Heart left ventricle (tissue), 16 donors: ENCODE results near the gene TCEANC2. TPM values are rescaled to one million over a fixed set of nuclear protein-coding genes. Genes with fewer than 3 reads are reported as not detected.
"Not testable (repeated sequence)": the region's sequence is repeated elsewhere in the genome, so short reads cannot be mapped to it uniquely, and the experiment has no call there.

Experiments
- ATAC-seq, 4 donors: fragments of 200-7000 bp; cut with Tn5 transposase; one replicate each; pipeline ENCODE4 v1.9.1; 2020 to 2022; ENCODE audit warnings: moderate library complexity in 4 of 4, mild to moderate bottlenecking in 3 of 4, moderate number of reproducible peaks in 1 of 4
- DNase-seq, 5 donors: peaks; one replicate each; pipeline ENCODE4 v3.0.0-alpha.2; 2020
- H3K27ac ChIP-seq, 12 donors: fragments of 200-600 bp; sonication (generic) in 4 of 12; one replicate each; pipeline versions ENCODE4 v1.5.0 to v1.8.0; 2016 to 2022; ENCODE audit warnings: mild to moderate bottlenecking in 2 of 12
- H3K27me3 ChIP-seq, 9 donors: fragments of 200-600 bp; sonication (generic) in 2 of 9; one replicate each; pipeline versions ENCODE4 v1.5.1 to v1.8.0; 2016 to 2022; ENCODE audit warnings: mild to moderate bottlenecking in 3 of 9
- H3K36me3 ChIP-seq, 9 donors: fragments of 200-600 bp; sonication (generic) in 2 of 9; one replicate each; pipeline versions ENCODE4 v1.5.0 to v1.8.0; 2018 to 2022; ENCODE audit warnings: mild to moderate bottlenecking in 2 of 9
- H3K4me1 ChIP-seq, 12 donors: fragments of 200-600 bp; sonication (generic) in 4 of 12; one replicate each; pipeline versions ENCODE4 v1.5.0 to v1.8.0; 2016 to 2022; ENCODE audit warnings: mild to moderate bottlenecking in 3 of 12
- H3K4me3 ChIP-seq, 12 donors: fragments of 200-600 bp; sonication (generic) in 4 of 12; one replicate each; pipeline versions ENCODE4 v1.5.0 to v1.8.0; 2017 to 2022; ENCODE audit warnings: mild to moderate bottlenecking in 9 of 12, moderate library complexity in 4 of 12
- H3K9me3 ChIP-seq, 12 donors: fragments of 200-600 bp; sonication (generic) in 4 of 12; one replicate each; pipeline versions ENCODE4 v1.5.0 to v1.8.0; 2016 to 2022; ENCODE audit warnings: mild to moderate bottlenecking in 1 of 12
- POLR2A ChIP-seq, 2 donors: fragments of 450-650 bp; IDR thresholded peaks; one replicate each; pipeline ENCODE4 v1.6.1; 2017; ENCODE audit warnings: antibody characterized with exemption in 2 of 2, mild to moderate bottlenecking in 2 of 2, moderate library complexity in 2 of 2
- WGBS, 4 donors: extraction: QIAGEN DNeasy Blood & Tissue Kit in 2 of 4; methylation state at CpG; one replicate each; pipeline versions ENCODE4 v1.1.5 to v1.1.7; 2013 to 2018; 5-methylcytosine and 5-hydroxymethylcytosine counted together
- intact Hi-C, 10 donors: fragments of 100-400 bp; cut with DNase I; formaldehyde crosslinking; loops; one replicate each; pipeline versions ENCODE4 v1.11.1 to v1.14.2; 2022
- polyA plus RNA-seq, 2 donors: library from polyadenylated mRNA; stranded (reverse); fragments of 200-250 nt; gene quantifications; one replicate each; pipeline ENCODE4 v1.2.3, GENCODE V29; 2013
- total RNA-seq, 9 donors: library from RNA; depleted of rRNA in 2 of 9; stranded (reverse); fragments of >200 nt in 2 of 9; fragmentation: NEBNext Ultra II Directional in 3 of 9; extraction: Animal tissue kit (Norgen Biotek cat#: 25700) in 3 of 9; gene quantifications; one replicate each; pipeline versions ENCODE4 v1.1.0 to v1.2.4, GENCODE V29; 2016 to 2023
- TF ChIP-seq, protein P1 (sequence below), 12 donors: fragments of 200-600 bp; sonication (generic) in 4 of 12; IDR thresholded peaks; one replicate each; pipeline versions ENCODE4 v1.5.0 to v1.8.0; 2018 to 2022; ENCODE audit warnings: antibody characterized with exemption in 12 of 12, mild to moderate bottlenecking in 5 of 12
- donor health status: ischemic (EF 13 %, LVEDD 7.1; RV severe dilation, severe dysfunction).
- donor health status: healthy with polysubstance abuse.
- donor health status: DM: no; HTN: yes; CAD: no.
- donor health status: DM: no; HTN: no; CAD: no.
- donor health status: ischemic (EF 25% LVEDD 6.9; RV normal size, moderate dysfunction).
- donor health status: ischemic (EF 25% LVEDD 5.7; RV mildly dilated, moderate dysfunction).
- donor health status: healthy.
- donor health status: DM: yes; HTN: yes; CAD: no.
- donor health status: ischemic (EF 35%, LVEDD 5.7; RV mildly dilated, moderate dysfunction).
- donor health status: nonischemic (EF 11% LVEDD 7.7; RV severe dilation, severe dysfunction).
- donor health status: DM: yes; HTN: yes; CAD: no.
- donor health status: PGD.
- donor health status: ischemic (EF 29% LVEDD 5.4; RV normal size, mild dysfunction).
- donor health status: nonischemic (EF 23%, LVEDD 6.1; RV moderate dilation, normal function).

Gene TCEANC2
- total and polyA plus RNA-seq, 11 donors, result 2.4 to 6.6 (median 4.5) TPM

DNA sequence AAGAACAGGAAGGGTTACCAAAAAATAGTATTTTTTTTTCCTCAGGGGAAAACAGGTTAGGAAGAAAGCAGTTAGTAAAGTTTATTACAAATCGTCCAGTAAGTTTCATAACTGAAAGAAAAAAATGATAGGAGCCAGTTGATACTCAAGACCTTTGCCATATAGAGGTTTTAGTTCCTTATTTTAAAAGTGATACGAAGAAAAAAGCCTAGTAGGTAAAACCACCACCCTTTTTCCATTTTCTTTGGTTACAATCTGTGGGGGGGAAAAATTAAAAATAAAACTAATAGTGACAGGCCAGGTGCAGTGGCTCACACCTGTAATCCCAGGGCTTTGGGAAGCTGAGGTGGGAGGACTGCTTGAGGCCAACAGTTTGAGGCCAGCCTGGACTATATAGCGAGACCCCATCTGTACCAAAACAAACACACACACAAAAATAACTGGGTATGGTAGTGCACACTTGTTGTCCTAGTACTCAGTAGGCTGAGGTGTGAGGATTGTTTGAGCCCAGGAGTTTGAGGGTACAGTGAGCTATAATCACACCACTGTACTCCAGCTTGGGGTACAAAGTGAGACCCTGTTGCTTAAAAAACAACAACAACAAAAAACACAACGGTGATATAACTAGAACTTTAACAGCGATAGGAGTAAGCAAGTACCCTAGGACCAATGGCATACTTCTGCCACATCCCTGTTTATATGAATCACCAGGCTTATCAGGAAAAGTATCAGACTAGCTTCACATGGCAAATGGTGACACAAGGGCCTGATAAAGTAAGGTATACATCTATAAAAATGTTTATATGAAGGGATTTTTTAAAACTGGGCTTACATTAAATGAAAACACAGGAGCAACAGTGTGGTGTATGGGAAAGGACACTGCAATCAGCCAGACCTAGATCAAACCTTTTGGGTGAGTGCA lies 5.8 kb upstream of the TCEANC2 start:
- DNase-seq, result no peak

DNA sequence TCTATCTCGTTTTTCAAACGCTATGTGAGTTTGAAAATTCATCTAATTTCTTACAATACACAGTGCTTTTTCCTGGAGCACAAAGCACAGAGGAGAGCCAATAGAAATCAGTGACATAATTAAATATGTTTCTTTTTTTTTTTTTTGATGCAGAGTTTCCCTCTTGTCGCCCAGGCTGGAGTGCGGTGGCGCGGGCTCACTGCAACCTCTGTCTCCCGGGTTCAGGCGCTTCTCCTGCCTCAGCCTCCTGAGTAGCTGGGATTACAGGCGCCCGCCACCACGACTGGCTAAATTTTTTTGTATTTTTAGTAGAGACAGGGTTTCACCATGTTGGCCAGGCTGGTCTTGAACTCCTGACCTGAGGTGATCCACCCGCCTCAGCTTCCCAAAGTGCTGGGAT lies 3.0 kb upstream of the TCEANC2 start:
- not testable (repeated sequence) for DNase-seq
- intact Hi-C loops, result loop anchor here in 6 of 10 donors (5.0 to 10.0 kb wide), 10 partner anchors 103 to 357 kb away; partner anchors contain the start of genes IFT25 (in 4 of the 6), LRRC42 (in 4 of the 6), YIPF1 (in 3 of the 6) and DIO1 (in 1 of the 6)

More for the DNA sequence above, 5.8 kb upstream of the TCEANC2 start:
- peaks cover 0 to 71% (median 59%) of the 10 kb centered on the region in 12 donors for H3K4me1 ChIP-seq
- no peak overlapping the region for H3K4me3 ChIP-seq
- no peak for ATAC-seq
- peaks cover 0 to 30% (median 14%) of the 10 kb centered on the region in 9 donors for H3K36me3 ChIP-seq
- no peak for TF ChIP-seq POLR2A (IDR thresholded peaks at IDR 0.05)
- TF ChIP-seq, protein P1, sequence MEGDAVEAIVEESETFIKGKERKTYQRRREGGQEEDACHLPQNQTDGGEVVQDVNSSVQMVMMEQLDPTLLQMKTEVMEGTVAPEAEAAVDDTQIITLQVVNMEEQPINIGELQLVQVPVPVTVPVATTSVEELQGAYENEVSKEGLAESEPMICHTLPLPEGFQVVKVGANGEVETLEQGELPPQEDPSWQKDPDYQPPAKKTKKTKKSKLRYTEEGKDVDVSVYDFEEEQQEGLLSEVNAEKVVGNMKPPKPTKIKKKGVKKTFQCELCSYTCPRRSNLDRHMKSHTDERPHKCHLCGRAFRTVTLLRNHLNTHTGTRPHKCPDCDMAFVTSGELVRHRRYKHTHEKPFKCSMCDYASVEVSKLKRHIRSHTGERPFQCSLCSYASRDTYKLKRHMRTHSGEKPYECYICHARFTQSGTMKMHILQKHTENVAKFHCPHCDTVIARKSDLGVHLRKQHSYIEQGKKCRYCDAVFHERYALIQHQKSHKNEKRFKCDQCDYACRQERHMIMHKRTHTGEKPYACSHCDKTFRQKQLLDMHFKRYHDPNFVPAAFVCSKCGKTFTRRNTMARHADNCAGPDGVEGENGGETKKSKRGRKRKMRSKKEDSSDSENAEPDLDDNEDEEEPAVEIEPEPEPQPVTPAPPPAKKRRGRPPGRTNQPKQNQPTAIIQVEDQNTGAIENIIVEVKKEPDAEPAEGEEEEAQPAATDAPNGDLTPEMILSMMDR (IDR thresholded peaks at IDR 0.05), result no peak
- no peaks in the 10 kb centered on the region for H3K9me3 ChIP-seq
- 73 to 78% (median 73%) methylated on average over 5 of the region's 5 CpGs for WGBS, 4 donors
- H3K27ac ChIP-seq, result no peak overlapping the region
- H3K27me3 ChIP-seq, result no peaks in the 10 kb centered on the region
- intact Hi-C loops, result no loop called here

DNA sequence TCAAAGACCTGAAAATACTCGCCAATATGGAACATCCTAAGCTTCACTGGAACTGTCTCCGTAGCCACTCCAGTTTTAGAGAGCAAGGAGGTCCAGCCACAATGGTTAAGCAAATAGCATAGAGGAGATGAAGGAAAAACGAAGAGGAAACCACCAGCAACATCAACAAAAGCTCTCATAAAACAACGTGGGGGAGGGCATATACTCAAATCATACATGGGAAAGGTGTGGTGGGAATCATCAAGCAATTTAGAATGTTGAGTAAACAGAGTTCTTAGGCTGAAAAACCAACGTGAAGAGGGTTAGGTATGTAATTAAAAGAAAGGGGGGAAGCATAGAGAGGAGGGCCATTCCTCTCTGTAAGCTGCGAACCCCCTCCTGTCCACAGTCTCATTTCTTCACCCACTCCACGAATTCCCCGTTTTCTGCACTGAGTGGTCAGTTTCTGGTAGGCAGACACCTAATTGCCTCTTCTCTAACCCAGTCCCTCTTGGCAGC lies 1.4 kb upstream of the TCEANC2 start:
- Histone ChIP-seq H3K4me3 (peak overlapping the region; percentile 88 to 99 (median 95)), H3K9me3 (no peaks in the 10 kb centered on the region), H3K27ac (peak overlapping the region in 11 of 12 donors; percentile 88 to 98 (median 95)), H3K27me3 (no peaks in the 10 kb centered on the region), H3K4me1 (peaks cover 0 to 62% (median 51%) of the 10 kb centered on the region in 12 donors), H3K36me3 (peaks cover 0 to 6% (median 0%) of the 10 kb centered on the region in 9 donors)
- TF ChIP-seq, protein P1 (IDR thresholded peaks at IDR 0.05), result no peak
- no peak for TF ChIP-seq POLR2A (IDR thresholded peaks at IDR 0.05)
- no peak for DNase-seq
- 3 to 6% (median 5%) methylated on average over 8 of the region's 8 CpGs for WGBS, 4 donors
- no peak for ATAC-seq
- intact Hi-C loops, result loop anchor here in 6 of 10 donors (5.0 to 10.0 kb wide), 10 partner anchors 105 to 355 kb away; partner anchors contain the start of genes IFT25 (in 4 of the 6), LRRC42 (in 4 of the 6), YIPF1 (in 3 of the 6) and DIO1 (in 1 of the 6)

More for the DNA sequence above, 3.0 kb upstream of the TCEANC2 start:
- not testable (repeated sequence) for H3K4me3 ChIP-seq, H3K9me3 ChIP-seq, ATAC-seq, H3K27ac ChIP-seq, H3K27me3 ChIP-seq, H3K36me3 ChIP-seq
- 92 to 98% (median 96%) methylated on average over 12 of the region's 12 CpGs for WGBS, 4 donors
- H3K4me1 ChIP-seq, result peaks cover 0 to 76% (median 59%) of the 10 kb centered on the region in 12 donors

DNA sequence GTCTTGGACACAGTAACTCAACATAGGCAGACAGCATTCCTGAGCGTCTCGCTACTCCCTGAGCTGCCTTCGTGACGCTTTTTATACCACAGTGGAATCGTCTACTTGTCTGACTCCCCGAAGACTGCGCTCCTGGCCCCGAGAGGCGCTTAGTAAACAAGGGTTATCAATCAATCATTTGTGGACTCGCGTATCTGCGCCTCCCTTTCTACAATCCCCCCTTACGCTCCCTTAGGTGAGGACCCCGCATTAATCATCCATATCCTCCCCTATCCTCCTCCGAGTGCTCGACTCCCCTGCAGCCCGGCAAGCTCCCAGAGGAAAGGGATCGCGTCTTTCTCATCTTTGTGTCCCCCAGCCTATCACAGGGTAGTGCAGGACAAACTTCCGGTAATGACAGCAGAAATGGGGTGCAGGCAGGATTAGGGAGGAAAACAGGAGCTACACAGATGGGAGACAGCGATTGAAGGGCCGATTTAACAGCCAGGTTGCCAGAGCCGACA lies 926 bp upstream of the TCEANC2 start:
- Histone ChIP-seq H3K9me3 (no peaks in the 10 kb centered on the region), H3K4me3 (peak overlapping the region; percentile 88 to 99 (median 95)), H3K36me3 (peaks cover 0 to 6% (median 0%) of the 10 kb centered on the region in 9 donors), H3K27ac (peak overlapping the region; percentile 88 to 98 (median 94)), H3K27me3 (no peaks in the 10 kb centered on the region), H3K4me1 (peaks cover 0 to 57% (median 47%) of the 10 kb centered on the region in 12 donors)
- WGBS, 4 donors, result 0 to 1% (median 0%) methylated on average over 22 to 23 of the region's 23 CpGs
- TF ChIP-seq, protein P1 (IDR thresholded peaks at IDR 0.05), result peak in 1 of 12 donors; percentile 6
- TF ChIP-seq POLR2A (IDR thresholded peaks at IDR 0.05), result no peak
- intact Hi-C loops, result loop anchor here in 6 of 10 donors (5.0 to 10.0 kb wide), 10 partner anchors 105 to 355 kb away; partner anchors contain the start of genes IFT25 (in 4 of the 6), LRRC42 (in 4 of the 6), YIPF1 (in 3 of the 6) and DIO1 (in 1 of the 6)
- ATAC-seq (peak; percentile 4 to 25 (median 11)), DNase-seq (peak in 3 of 5 donors; percentile 19 to 28 (median 28))
